CD4-positive, CD25-positive, alpha-beta regulatory T cell (primary cell): ENCODE data around the gene CCDC93. TPM values are rescaled to one million over a fixed set of nuclear protein-coding genes. Genes with fewer than 3 reads are reported as not detected.

Experiments
- ATAC-seq, 2 donors: fragments of 150-1000 bp; cut with Tn5 transposase; one replicate each; pipeline ENCODE4 v1.10.0; 2021; ENCODE audit warnings: low read depth in 2 of 2, moderate number of reproducible peaks in 2 of 2, moderate library complexity in 1 of 2
- DNase-seq, 3 donors: peaks; one replicate each; pipeline versions ENCODE4 v3.0.0 to v3.0.0-alpha.2; 2012 to 2022; ENCODE audit warnings: mixed read lengths in 1 of 3
- H3K27ac ChIP-seq: one replicate; pipeline ENCODE4 v1.7.0; 2013; ENCODE audit warnings: mild to moderate bottlenecking, low read length; ENCODE audit not compliant: insufficient read depth, poor library complexity, severe bottlenecking
- H3K27me3 ChIP-seq: one replicate; pipeline ENCODE4 v1.7.0; 2013; ENCODE audit warnings: low read length; ENCODE audit not compliant: control insufficient read depth, insufficient read depth
- H3K36me3 ChIP-seq: one replicate; pipeline ENCODE4 v1.7.0; 2013; ENCODE audit warnings: mild to moderate bottlenecking, low read length, moderate library complexity; ENCODE audit not compliant: control insufficient read depth, insufficient read depth
- H3K4me1 ChIP-seq: 2 replicates; pipeline ENCODE4 v1.7.0; 2013; ENCODE audit warnings: mild to moderate bottlenecking, low read length; ENCODE audit not compliant: insufficient read depth, control insufficient read depth, poor library complexity, severe bottlenecking
- H3K4me3 ChIP-seq: one replicate; pipeline ENCODE4 v1.7.0; 2013; ENCODE audit warnings: low read depth, mild to moderate bottlenecking, low read length, moderate library complexity
- H3K9me3 ChIP-seq, 2 experiments: 1 replicate in 1 of 2; 2 replicates in 1 of 2; pipeline ENCODE4 v1.7.0; 2013; ENCODE audit warnings: low read length in 2 of 2, mild to moderate bottlenecking in 1 of 2, moderate library complexity in 1 of 2; ENCODE audit not compliant: control insufficient read depth in 2 of 2
- H3K27ac Mint-ChIP-seq, 3 donors: one replicate each; pipeline ENCODE4 v1.8.0; 2020 to 2022; ENCODE audit warnings: mild to moderate bottlenecking in 3 of 3, mixed read lengths in 3 of 3, moderate library complexity in 2 of 3
- H3K27me3 Mint-ChIP-seq: one replicate; pipeline ENCODE4 v1.8.0; 2022; ENCODE audit warnings: mild to moderate bottlenecking, mixed read lengths
- H3K36me3 Mint-ChIP-seq: one replicate; pipeline ENCODE4 v1.8.0; 2020; ENCODE audit warnings: mixed read lengths
- H3K4me1 Mint-ChIP-seq, 4 donors: one replicate each; pipeline ENCODE4 v1.8.0; 2020 to 2022; ENCODE audit warnings: mixed read lengths in 4 of 4, mild to moderate bottlenecking in 1 of 4
- H3K4me3 Mint-ChIP-seq, 4 donors: one replicate each; pipeline ENCODE4 v1.8.0; 2020 to 2022; ENCODE audit warnings: mild to moderate bottlenecking in 4 of 4, mixed read lengths in 4 of 4, moderate library complexity in 3 of 4
- H3K9me3 Mint-ChIP-seq, 7 donors: one replicate each; pipeline ENCODE4 v1.8.0; 2020 to 2022; ENCODE audit warnings: mixed read lengths in 7 of 7, mild to moderate bottlenecking in 3 of 7, moderate library complexity in 2 of 7
- polyA plus RNA-seq, 4 donors: library from polyadenylated mRNA; unstranded; fragments of 300-500 nt; fragmentation: Illumina TruSeq; gene quantifications; one replicate each; pipeline ENCODE4 v1.2.3, GENCODE V29; 2021
- total RNA-seq: library from RNA; stranded (reverse); gene quantifications from one replicate; pipeline ENCODE4 v1.2.3, GENCODE V29; 2022

Gene CCDC93
- total and polyA plus RNA-seq, 5 donors from 2014 or later, result 4.6 to 58.9 (median 6.3) TPM

DNA sequence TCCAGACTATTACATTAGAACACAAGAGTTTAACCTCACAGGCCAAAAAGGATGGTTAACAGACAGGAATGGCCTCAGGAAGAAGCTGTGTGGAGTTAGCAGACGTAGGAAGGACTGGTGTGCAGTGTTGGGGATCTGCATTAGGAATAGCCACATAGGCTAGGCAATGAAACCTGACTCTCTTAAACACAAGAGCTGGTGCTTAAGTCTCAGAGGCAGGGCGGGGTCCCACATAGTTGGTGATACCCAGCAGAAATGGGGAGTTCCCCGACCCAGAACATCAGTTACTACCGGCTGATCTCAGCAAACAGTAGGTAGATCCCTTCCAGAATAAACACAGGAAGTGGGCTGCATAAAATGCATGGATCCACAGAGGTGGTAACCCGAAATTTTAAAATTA lies 64.1 kb downstream of the CCDC93 start:
- DNase-seq, result no peak

GRCh38 chr2:117948615-117949014 lies 65.3 kb downstream of the CCDC93 start:
- peak overlapping the region in 1 of 3 donors; percentile 0 for H3K27ac Mint-ChIP-seq
- Histone ChIP-seq H3K9me3 (no peaks in the 10 kb centered on the region), H3K27me3 (no peaks in the 10 kb centered on the region), H3K27ac (no peak overlapping the region), H3K4me3 (no peak overlapping the region), H3K4me1 (no peaks in the 10 kb centered on the region), H3K36me3 (peaks cover 95% of the 10 kb centered on the region)
- no peaks in the 10 kb centered on the region for H3K27me3 Mint-ChIP-seq
- H3K36me3 Mint-ChIP-seq, result peaks cover 75% of the 10 kb centered on the region
- H3K4me3 Mint-ChIP-seq, result no peak overlapping the region
- peaks cover 0 to 4% (median 1%) of the 10 kb centered on the region in 4 donors for H3K4me1 Mint-ChIP-seq
- ATAC-seq, result no peak
- H3K9me3 Mint-ChIP-seq, result no peaks in the 10 kb centered on the region
- no peak for DNase-seq

More for the DNA sequence above, 64.1 kb downstream of the CCDC93 start:
- H3K4me3 ChIP-seq, result no peak overlapping the region
- Mint-ChIP-seq H3K4me1 (peaks cover 0 to 4% (median 1%) of the 10 kb centered on the region in 4 donors), H3K27me3 (no peaks in the 10 kb centered on the region), H3K27ac (peak overlapping the region in 2 of 3 donors; percentile 38 to 87), H3K4me3 (no peak overlapping the region), H3K36me3 (peaks cover 75% of the 10 kb centered on the region), H3K9me3 (no peaks in the 10 kb centered on the region)
- ATAC-seq, result no peak
- no peak overlapping the region for H3K27ac ChIP-seq
- peaks cover 95% of the 10 kb centered on the region for H3K36me3 ChIP-seq
- H3K27me3 ChIP-seq, result no peaks in the 10 kb centered on the region
- no peaks in the 10 kb centered on the region for H3K9me3 ChIP-seq
- H3K4me1 ChIP-seq, result no peaks in the 10 kb centered on the region

- no peak overlapping the region for H3K27ac ChIP-seq
- no peaks in the 10 kb centered on the region for H3K9me3 Mint-ChIP-seq
- H3K9me3 ChIP-seq, result no peaks in the 10 kb centered on the region
- H3K4me1 ChIP-seq, result no peaks in the 10 kb centered on the region
- H3K36me3 ChIP-seq, result peaks cover 98% of the 10 kb centered on the region
- DNase-seq (no peak), ATAC-seq (no peak)
- no peak overlapping the region for H3K4me3 ChIP-seq
- no peaks in the 10 kb centered on the region for H3K27me3 Mint-ChIP-seq
- peaks cover 0 to 4% (median 0%) of the 10 kb centered on the region in 4 donors for H3K4me1 Mint-ChIP-seq
- peaks cover 79% of the 10 kb centered on the region for H3K36me3 Mint-ChIP-seq
- no peak overlapping the region for H3K27ac Mint-ChIP-seq
- no peaks in the 10 kb centered on the region for H3K27me3 ChIP-seq
- no peak overlapping the region for H3K4me3 Mint-ChIP-seq
These were observed 68.6 kb downstream of the CCDC93 start for GRCh38 chr2:117945296-117945695.

- H3K4me3 Mint-ChIP-seq, result no peak overlapping the region
- DNase-seq (no peak), ATAC-seq (no peak)
- Histone ChIP-seq H3K9me3 (no peaks in the 10 kb centered on the region), H3K4me1 (no peaks in the 10 kb centered on the region), H3K36me3 (peaks cover 98% of the 10 kb centered on the region), H3K27me3 (no peaks in the 10 kb centered on the region), H3K27ac (no peak overlapping the region), H3K4me3 (no peak overlapping the region)
- H3K9me3 Mint-ChIP-seq, result no peaks in the 10 kb centered on the region
- peaks cover 0 to 4% (median 0%) of the 10 kb centered on the region in 4 donors for H3K4me1 Mint-ChIP-seq
- H3K27me3 Mint-ChIP-seq, result no peaks in the 10 kb centered on the region
- H3K36me3 Mint-ChIP-seq, result peaks cover 79% of the 10 kb centered on the region
- H3K27ac Mint-ChIP-seq, result no peak overlapping the region
These were observed 69.1 kb downstream of the CCDC93 start for GRCh38 chr2:117944816-117945215.

DNA sequence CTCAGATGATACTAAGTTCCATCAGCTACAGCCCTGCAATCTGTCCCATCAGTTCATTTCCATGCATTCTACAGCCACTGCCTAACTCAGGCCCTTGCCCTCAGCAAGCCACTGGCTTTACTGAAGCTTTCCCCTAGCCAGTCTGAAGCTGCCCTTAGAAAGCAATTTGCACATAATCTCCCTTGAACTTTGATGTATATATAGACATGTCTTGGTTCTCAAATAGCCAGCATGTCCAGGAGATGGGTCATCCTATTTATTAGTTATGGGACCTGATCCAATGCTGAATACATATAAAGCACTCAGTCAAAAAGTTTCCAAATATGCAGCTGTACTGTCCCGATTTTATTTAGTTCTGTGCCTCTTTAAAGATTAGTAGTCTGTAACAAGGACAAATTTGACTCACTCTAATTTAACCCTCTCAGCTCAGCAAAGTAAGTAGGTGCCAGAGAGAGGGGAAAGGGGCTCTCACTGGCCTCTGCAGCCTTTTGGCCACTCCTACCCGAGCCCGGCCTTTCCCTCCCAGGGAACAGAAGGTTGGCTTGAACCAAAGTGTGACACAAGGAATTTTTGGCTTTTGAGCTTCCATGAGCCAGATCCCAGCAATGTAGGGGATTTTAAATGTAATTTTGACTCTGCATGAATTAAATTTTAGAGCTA lies 70.7 kb downstream of the CCDC93 start:
- no peak overlapping the region for H3K4me3 Mint-ChIP-seq
- no peaks in the 10 kb centered on the region for H3K27me3 Mint-ChIP-seq
- H3K27ac Mint-ChIP-seq, result peak overlapping the region in 2 of 3 donors; percentile 2 to 4
- H3K4me3 ChIP-seq, result no peak overlapping the region
- no peaks in the 10 kb centered on the region for H3K4me1 ChIP-seq
- no peaks in the 10 kb centered on the region for H3K9me3 Mint-ChIP-seq
- no peak overlapping the region for H3K27ac ChIP-seq
- H3K27me3 ChIP-seq, result no peaks in the 10 kb centered on the region
- H3K36me3 ChIP-seq, result peaks cover 98% of the 10 kb centered on the region
- no peaks in the 10 kb centered on the region for H3K9me3 ChIP-seq
- ATAC-seq (no peak), DNase-seq (no peak)
- peaks cover 0 to 4% (median 0%) of the 10 kb centered on the region in 4 donors for H3K4me1 Mint-ChIP-seq
- peaks cover 83% of the 10 kb centered on the region for H3K36me3 Mint-ChIP-seq

DNA sequence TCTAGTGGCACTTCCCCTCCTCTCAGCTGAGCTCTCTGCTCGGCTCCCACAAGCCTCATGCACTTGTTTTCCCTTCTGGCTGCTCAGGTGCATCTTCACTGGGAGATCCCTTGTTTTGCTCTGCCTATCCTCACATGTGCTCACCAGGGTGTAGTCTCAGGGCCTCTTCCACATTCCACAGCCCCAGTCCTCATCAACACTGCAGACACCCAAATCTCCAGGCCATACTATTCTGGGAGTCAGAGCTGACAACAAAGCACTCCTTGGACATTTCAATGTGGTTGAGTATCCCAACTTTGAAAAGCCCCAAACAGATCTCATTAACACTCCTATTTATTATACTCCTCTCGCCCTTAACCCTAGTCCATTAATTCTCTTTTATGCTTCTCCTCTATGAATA lies 71.3 kb downstream of the CCDC93 start:
- Mint-ChIP-seq H3K4me1 (peaks cover 0 to 4% (median 0%) of the 10 kb centered on the region in 4 donors), H3K9me3 (no peaks in the 10 kb centered on the region), H3K27me3 (no peaks in the 10 kb centered on the region), H3K36me3 (peaks cover 86% of the 10 kb centered on the region), H3K27ac (peak overlapping the region in 2 of 3 donors; percentile 2 to 8), H3K4me3 (no peak overlapping the region)
- no peak for DNase-seq
- Histone ChIP-seq H3K4me3 (no peak overlapping the region), H3K27me3 (no peaks in the 10 kb centered on the region), H3K27ac (no peak overlapping the region), H3K36me3 (peaks cover 100% of the 10 kb centered on the region), H3K9me3 (no peaks in the 10 kb centered on the region), H3K4me1 (no peaks in the 10 kb centered on the region)
- ATAC-seq, result no peak

DNA sequence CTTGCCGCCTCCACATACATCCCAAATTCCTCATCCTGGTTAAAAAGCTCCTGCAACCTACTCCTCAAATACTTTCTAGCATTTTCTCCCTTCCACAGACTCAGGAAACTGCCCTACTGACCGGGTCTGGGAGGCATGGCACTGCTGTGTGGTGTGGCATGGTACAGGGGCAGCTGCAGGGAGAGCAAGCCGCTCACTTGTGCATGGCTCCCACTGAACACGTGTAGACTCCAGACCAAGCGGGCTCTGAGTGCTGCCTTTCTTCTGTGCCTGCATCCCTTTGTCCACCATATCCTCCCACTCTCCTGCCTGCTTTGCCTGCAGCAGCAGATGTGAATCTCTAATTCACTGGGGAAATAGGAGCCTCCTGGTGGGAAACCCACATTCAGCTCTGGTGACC lies 72.2 kb downstream of the CCDC93 start:
- no peak overlapping the region for H3K27ac Mint-ChIP-seq
- H3K27ac ChIP-seq, result no peak overlapping the region
- no peaks in the 10 kb centered on the region for H3K27me3 Mint-ChIP-seq
- H3K27me3 ChIP-seq, result no peaks in the 10 kb centered on the region
- H3K4me3 ChIP-seq, result no peak overlapping the region
- no peaks in the 10 kb centered on the region for H3K9me3 ChIP-seq
- no peaks in the 10 kb centered on the region for H3K9me3 Mint-ChIP-seq
- no peak overlapping the region for H3K4me3 Mint-ChIP-seq
- DNase-seq (no peak), ATAC-seq (no peak)
- peaks cover 85% of the 10 kb centered on the region for H3K36me3 Mint-ChIP-seq
- H3K36me3 ChIP-seq, result peaks cover 100% of the 10 kb centered on the region
- H3K4me1 Mint-ChIP-seq, result peaks cover 0 to 2% (median 0%) of the 10 kb centered on the region in 4 donors
- H3K4me1 ChIP-seq, result no peaks in the 10 kb centered on the region

- Histone ChIP-seq H3K27me3 (no peaks in the 10 kb centered on the region), H3K36me3 (peaks cover 100% of the 10 kb centered on the region), H3K27ac (no peak overlapping the region), H3K9me3 (no peaks in the 10 kb centered on the region), H3K4me1 (no peaks in the 10 kb centered on the region), H3K4me3 (no peak overlapping the region)
- Mint-ChIP-seq H3K27me3 (no peaks in the 10 kb centered on the region), H3K4me1 (peaks cover 0 to 4% (median 0%) of the 10 kb centered on the region in 4 donors), H3K27ac (peak overlapping the region in 1 of 3 donors; percentile 32), H3K4me3 (no peak overlapping the region), H3K36me3 (peaks cover 89% of the 10 kb centered on the region), H3K9me3 (no peaks in the 10 kb centered on the region)
- DNase-seq (no peak), ATAC-seq (no peak)
These were observed 73.4 kb downstream of the CCDC93 start for GRCh38 chr2:117940436-117940835.
